CD4-positive, alpha-beta memory T cell (primary cell): ENCODE measurements around the gene CXorf38. TPM values are rescaled to one million over a fixed set of nuclear protein-coding genes. Genes with fewer than 3 reads are reported as not detected.
A peak's percentile ranks its signal among the peaks of the same experiment; 100 is the strongest.
"Not testable (repeated sequence)": the region's sequence is repeated elsewhere in the genome, so short reads cannot be mapped to it uniquely, and the experiment has no call there.

Experiments
- CTCF ChIA-PET: fragments of 350-600 bp; sonication (Branson Sonifier 250); formaldehyde crosslinking; loops from one replicate; lab custom pipeline; 2021; ENCODE audit warnings: inconsistent platforms; ENCODE audit not compliant: partially characterized antibody; lab: Charles Lee
- POLR2A ChIA-PET: fragments of 350-600 bp; sonication (Branson Sonifier 250); formaldehyde crosslinking; loops from one replicate; lab custom pipeline; 2021; ENCODE audit not compliant: partially characterized antibody; lab: Charles Lee
- DNase-seq, 5 donors: peaks; one replicate each; pipeline versions ENCODE4 v3.0.0 to v3.0.0-alpha.2; 2020 to 2022; ENCODE audit warnings: mixed read lengths in 1 of 5
- H3K27ac ChIP-seq: one replicate; pipeline ENCODE4 v1.7.0; 2013; ENCODE audit warnings: low read depth, low read length
- H3K27me3 ChIP-seq: 2 replicates; pipeline ENCODE4 v1.7.0; 2013; ENCODE audit warnings: mild to moderate bottlenecking, low read length, moderate library complexity; ENCODE audit not compliant: insufficient read depth
- H3K36me3 ChIP-seq: 2 replicates; pipeline ENCODE4 v1.7.0; 2013; ENCODE audit warnings: mild to moderate bottlenecking, low read length, moderate library complexity; ENCODE audit not compliant: insufficient read depth
- H3K4me1 ChIP-seq: 2 replicates; pipeline ENCODE4 v1.7.0; 2013; ENCODE audit warnings: mild to moderate bottlenecking, low read length, moderate library complexity; ENCODE audit not compliant: insufficient read depth
- H3K4me3 ChIP-seq, 2 donors: one replicate each; pipeline ENCODE4 v1.7.0; 2013; ENCODE audit warnings: low read length in 2 of 2, mild to moderate bottlenecking in 1 of 2
- H3K9me3 ChIP-seq, 2 donors: one replicate each; pipeline ENCODE4 v1.7.0; 2013; ENCODE audit warnings: low read length in 2 of 2, control low read depth in 1 of 2; ENCODE audit not compliant: control insufficient read depth in 1 of 2
- H3K27ac Mint-ChIP-seq, 7 donors: one replicate each; pipeline ENCODE4 v1.8.0; 2020 to 2021; ENCODE audit warnings: mixed read lengths in 7 of 7, mild to moderate bottlenecking in 6 of 7, inconsistent platforms in 3 of 7, moderate library complexity in 3 of 7
- H3K27me3 Mint-ChIP-seq, 2 donors: one replicate each; pipeline ENCODE4 v1.8.0; 2020 to 2021; ENCODE audit warnings: mixed read lengths in 2 of 2
- H3K36me3 Mint-ChIP-seq, 2 donors: one replicate each; pipeline ENCODE4 v1.8.0; 2020 to 2021; ENCODE audit warnings: mixed read lengths in 2 of 2, inconsistent platforms in 1 of 2, mild to moderate bottlenecking in 1 of 2
- H3K4me1 Mint-ChIP-seq, 4 donors: one replicate each; pipeline ENCODE4 v1.8.0; 2020 to 2021; ENCODE audit warnings: mixed read lengths in 4 of 4, mild to moderate bottlenecking in 1 of 4
- H3K4me3 Mint-ChIP-seq, 8 donors: one replicate each; pipeline ENCODE4 v1.8.0; 2020 to 2021; ENCODE audit warnings: mixed read lengths in 8 of 8, mild to moderate bottlenecking in 7 of 8, moderate library complexity in 6 of 8, inconsistent platforms in 3 of 8
- H3K9me3 Mint-ChIP-seq, 8 donors: one replicate each; pipeline ENCODE4 v1.8.0; 2020 to 2021; ENCODE audit warnings: mixed read lengths in 8 of 8, mild to moderate bottlenecking in 5 of 8, inconsistent platforms in 3 of 8, moderate library complexity in 1 of 8
- intact Hi-C: fragments of 100-400 bp; cut with micrococcal nuclease; formaldehyde crosslinking; loops from one replicate; pipeline ENCODE4 v1.15.1; 2023
- polyA plus RNA-seq, 2 donors: library from polyadenylated mRNA; unstranded; fragments of 300-500 nt; fragmentation: Illumina TruSeq; gene quantifications; one replicate each; pipeline ENCODE4 v1.2.3, GENCODE V29; 2021
- total RNA-seq, 2 experiments: library from RNA; stranded (reverse); gene quantifications; one replicate each; pipeline ENCODE4 v1.2.3, GENCODE V29; 2021

CXorf38 gene
- total and polyA plus RNA-seq, 4 experiments from 2014 or later, result 25.7 to 38.7 (median 27.0) TPM

GRCh38 chrX:40582178-40582577, 65.2 kb downstream of the CXorf38 start:
- DNase-seq, H3K27me3 Mint-ChIP-seq, H3K27ac ChIP-seq, CTCF ChIA-PET, H3K36me3 ChIP-seq, H3K9me3 Mint-ChIP-seq, H3K36me3 Mint-ChIP-seq, H3K9me3 ChIP-seq, H3K27me3 ChIP-seq, H3K4me3 ChIP-seq: not testable (repeated sequence)
- intact Hi-C loops, result loop anchor here (5.0 to 10.0 kb wide), 2 partner anchors 505 to 753 kb away; partner anchors contain the start of genes DDX3X and USP9X
- peak overlapping the region in 3 of 7 donors; percentile 9 to 92 (median 85) for H3K27ac Mint-ChIP-seq
- POLR2A ChIA-PET, result interaction anchor here (1.4 to 2.8 kb wide), 2 partner anchors 7 to 11 kb away, joined by 3 to 12 read pairs; no protein-coding TSS in a partner anchor
- H3K4me1 Mint-ChIP-seq, result peaks cover 17 to 45% (median 30%) of the 10 kb centered on the region in 4 donors
- H3K4me1 ChIP-seq, result peaks cover 21% of the 10 kb centered on the region
- peak overlapping the region in 7 of 8 donors; percentile 10 to 91 (median 86) for H3K4me3 Mint-ChIP-seq

GRCh38 chrX:40581336-40581920, 65.9 kb downstream of the CXorf38 start:
- ChIA-PET POLR2A (interaction anchor here (0.9 to 2.8 kb wide), 5 partner anchors 8 to 70 kb away, joined by 3 to 12 read pairs (median 3); no protein-coding TSS in a partner anchor), CTCF (no interaction called here)
- Mint-ChIP-seq H3K4me3 (peak overlapping the region; percentile 80 to 91 (median 86)), H3K27ac (peak overlapping the region; percentile 85 to 95 (median 90)), H3K27me3 (no peaks in the 10 kb centered on the region), H3K9me3 (no peaks in the 10 kb centered on the region), H3K36me3 (peaks cover 0 to 4% of the 10 kb centered on the region in 2 donors), H3K4me1 (peaks cover 17 to 42% (median 30%) of the 10 kb centered on the region in 4 donors)
- Histone ChIP-seq H3K4me3 (peak overlapping the region; percentile 14 to 82), H3K27ac (peak overlapping the region; percentile 84), H3K27me3 (no peaks in the 10 kb centered on the region), H3K36me3 (no peaks in the 10 kb centered on the region), H3K9me3 (no peaks in the 10 kb centered on the region), H3K4me1 (peaks cover 21% of the 10 kb centered on the region)
- intact Hi-C loops, result loop anchor here (5.0 to 10.0 kb wide), 2 partner anchors 506 to 753 kb away; partner anchors contain the start of genes DDX3X and USP9X
- peak; percentile 27 to 51 (median 43) for DNase-seq

DNA sequence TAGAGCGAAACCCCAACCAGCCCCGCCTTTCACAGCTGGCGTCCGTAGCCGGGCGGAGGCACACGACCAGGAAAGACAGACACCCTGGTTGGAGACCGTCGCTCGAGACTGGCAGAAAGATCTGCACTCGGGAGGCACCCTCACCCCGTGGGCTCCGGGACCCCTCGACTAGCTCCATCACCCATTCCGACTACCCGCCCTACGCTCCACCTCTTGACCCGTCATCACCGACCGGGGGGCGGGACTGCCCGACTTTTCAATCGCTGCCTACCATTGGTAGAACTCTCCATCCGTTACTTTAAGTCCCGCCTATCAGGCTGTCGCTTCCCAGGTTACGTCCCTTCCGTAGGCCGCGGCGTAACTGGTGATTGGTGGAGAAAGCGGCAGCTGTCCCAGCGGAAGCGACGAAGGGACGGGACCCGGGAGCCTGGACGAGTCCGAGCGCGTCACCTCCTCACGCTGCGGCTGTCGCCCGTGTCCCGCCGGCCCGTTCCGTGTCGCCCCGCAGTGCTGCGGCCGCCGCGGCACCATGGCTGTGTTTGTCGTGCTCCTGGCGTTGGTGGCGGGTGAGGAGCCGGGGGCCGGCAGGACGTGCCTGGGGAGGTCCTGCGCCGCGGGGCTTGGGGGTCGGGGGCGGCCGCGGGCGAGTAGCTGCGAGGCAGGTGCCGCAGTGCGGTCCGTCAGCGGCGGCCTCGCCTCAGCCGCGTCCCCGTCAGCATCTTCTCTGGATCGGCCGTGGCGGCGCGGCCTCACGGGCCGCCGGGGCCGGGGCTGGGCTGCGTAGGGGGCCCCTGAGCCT, 66.6 kb downstream of the CXorf38 start, which contains the start of gene ATP6AP2:
ATP6AP2 (plus strand) TSS at position 434 of the 799 bp plus-strand sequence; CDS start at position 530, 96 bp downstream.
- Mint-ChIP-seq H3K4me1 (peaks cover 15 to 35% (median 26%) of the 10 kb centered on the region in 4 donors), H3K27ac (peak within 1 kb of the TSS; percentile 85 to 98 (median 96)), H3K9me3 (no peaks in the 10 kb centered on the region), H3K4me3 (peak within 1 kb of the TSS; percentile 90 to 95 (median 92)), H3K36me3 (peaks cover 0 to 4% of the 10 kb centered on the region in 2 donors), H3K27me3 (no peaks in the 10 kb centered on the region)
- Histone ChIP-seq H3K36me3 (no peaks in the 10 kb centered on the region), H3K4me1 (peaks cover 21% of the 10 kb centered on the region), H3K9me3 (no peaks in the 10 kb centered on the region), H3K27ac (peak within 1 kb of the TSS; percentile 84), H3K27me3 (no peaks in the 10 kb centered on the region), H3K4me3 (peak within 1 kb of the TSS; percentile 61 to 82)
- ChIA-PET CTCF (interaction anchor here (0.5 kb wide), 1 partner anchor 661 kb away, joined by 3 read pairs; no protein-coding TSS in a partner anchor), POLR2A (interaction anchor here (0.9 to 2.8 kb wide), 7 partner anchors 9 to 155 kb away, joined by 3 to 12 read pairs (median 3); partner anchors contain the start of gene CXorf38)
- intact Hi-C loops, result loop anchor here (1.0 to 10.0 kb wide), 4 partner anchors 67 to 754 kb away; partner anchors contain the start of genes CXorf38, DDX3X, MED14 and USP9X
- peak; percentile 85 to 93 (median 90) for DNase-seq

- POLR2A ChIA-PET, result interaction anchor here (1.0 to 2.8 kb wide), 4 partner anchors 10 to 156 kb away, joined by 3 to 12 read pairs (median 3); partner anchors contain the start of gene CXorf38
- Mint-ChIP-seq H3K4me1 (peaks cover 15 to 35% (median 23%) of the 10 kb centered on the region in 4 donors), H3K27me3 (no peaks in the 10 kb centered on the region), H3K9me3 (no peaks in the 10 kb centered on the region), H3K4me3 (peak overlapping the region; percentile 90 to 95 (median 92)), H3K27ac (peak overlapping the region; percentile 85 to 98 (median 96)), H3K36me3 (peaks cover 0 to 4% of the 10 kb centered on the region in 2 donors)
- DNase-seq, result no peak
- intact Hi-C loops, result loop anchor here (1.0 to 10.0 kb wide), 4 partner anchors 67 to 755 kb away; partner anchors contain the start of genes CXorf38, DDX3X, MED14 and USP9X
- Histone ChIP-seq H3K4me1 (peaks cover 21% of the 10 kb centered on the region), H3K36me3 (no peaks in the 10 kb centered on the region), H3K27me3 (no peaks in the 10 kb centered on the region), H3K9me3 (no peaks in the 10 kb centered on the region), H3K27ac (peak overlapping the region; percentile 84), H3K4me3 (peak overlapping the region; percentile 61 to 82)
- CTCF ChIA-PET, result interaction anchor here (0.5 kb wide), 1 partner anchor 662 kb away, joined by 3 read pairs; no protein-coding TSS in a partner anchor
These were observed 67.3 kb downstream of the CXorf38 start for GRCh38 chrX:40579900-40580536.

DNA sequence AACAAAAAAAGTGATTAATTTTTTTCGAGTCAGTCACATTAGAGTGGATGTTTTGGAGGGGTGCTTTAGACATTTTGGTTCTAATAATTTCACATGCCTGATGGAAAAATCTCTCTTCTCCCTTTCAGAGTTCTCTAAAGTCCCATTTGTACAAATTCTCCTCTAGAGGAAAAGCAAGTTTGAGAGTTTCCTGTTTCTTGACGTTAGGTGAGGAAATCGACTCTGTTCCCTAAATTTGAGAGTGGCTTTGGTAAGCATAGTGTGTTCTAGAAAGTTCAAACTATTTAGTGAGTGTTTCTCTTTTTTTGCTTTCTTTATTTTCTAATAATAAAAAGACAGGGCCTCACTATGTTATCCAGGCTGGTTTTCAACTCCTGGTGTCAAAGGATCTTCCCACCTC, 68.2 kb downstream of the CXorf38 start:
- H3K4me3 ChIP-seq, result no peak overlapping the region
- POLR2A ChIA-PET, result interaction anchor here (2.8 kb wide), 1 partner anchor 10 kb away, joined by 12 read pairs; no protein-coding TSS in a partner anchor
- H3K9me3 Mint-ChIP-seq, result no peaks in the 10 kb centered on the region
- H3K4me1 Mint-ChIP-seq, result peaks cover 15 to 35% (median 22%) of the 10 kb centered on the region in 4 donors
- H3K4me3 Mint-ChIP-seq, result no peak overlapping the region
- no peaks in the 10 kb centered on the region for H3K9me3 ChIP-seq
- H3K27me3 Mint-ChIP-seq, result no peaks in the 10 kb centered on the region
- intact Hi-C loops, result no loop called here
- H3K4me1 ChIP-seq, result peaks cover 21% of the 10 kb centered on the region
- no peak overlapping the region for H3K27ac ChIP-seq
- no peaks in the 10 kb centered on the region for H3K36me3 ChIP-seq
- H3K27ac Mint-ChIP-seq, result no peak overlapping the region
- no peaks in the 10 kb centered on the region for H3K27me3 ChIP-seq
- CTCF ChIA-PET, result no interaction called here
- H3K36me3 Mint-ChIP-seq, result peaks cover 0 to 4% of the 10 kb centered on the region in 2 donors
- DNase-seq, result no peak

DNA sequence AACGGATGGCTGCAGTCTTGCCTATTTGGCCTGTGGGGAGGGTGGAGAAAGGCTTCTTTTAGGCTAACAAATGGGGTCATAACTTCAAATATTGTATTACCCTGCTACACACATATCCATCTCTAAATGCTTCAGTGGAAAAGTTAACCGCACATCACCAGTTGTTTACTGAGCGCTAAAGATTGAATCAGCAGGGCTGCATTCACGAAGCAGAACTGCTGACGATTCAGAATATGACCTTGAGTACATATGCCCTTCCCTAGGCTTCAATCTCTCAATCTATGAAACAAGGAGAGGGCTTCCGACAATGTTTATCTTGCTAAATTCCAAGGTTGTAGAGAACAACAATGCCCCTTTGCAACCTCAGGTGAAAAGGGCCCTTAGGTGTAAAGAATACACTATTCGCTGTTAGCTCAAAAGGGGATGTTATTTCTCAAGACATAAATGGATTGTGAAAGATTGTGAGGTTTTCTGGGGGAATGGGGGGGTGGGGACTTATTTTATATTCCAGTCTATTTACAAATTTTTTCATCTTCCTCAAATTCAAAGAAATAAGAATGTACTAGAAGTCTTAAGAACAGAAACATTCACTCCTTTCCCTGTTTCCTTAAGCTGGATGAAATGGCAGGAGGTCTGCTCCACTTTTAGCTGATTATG, 69.2 kb downstream of the CXorf38 start:
- no peaks in the 10 kb centered on the region for H3K27me3 Mint-ChIP-seq
- H3K4me3 Mint-ChIP-seq, result no peak overlapping the region
- peaks cover 0 to 4% of the 10 kb centered on the region in 2 donors for H3K36me3 Mint-ChIP-seq
- peaks cover 10 to 28% (median 17%) of the 10 kb centered on the region in 4 donors for H3K4me1 Mint-ChIP-seq
- H3K27me3 ChIP-seq, result no peaks in the 10 kb centered on the region
- ChIA-PET POLR2A (no interaction called here), CTCF (no interaction called here)
- H3K27ac Mint-ChIP-seq, result no peak overlapping the region
- H3K9me3 ChIP-seq, result no peaks in the 10 kb centered on the region
- no peaks in the 10 kb centered on the region for H3K36me3 ChIP-seq
- intact Hi-C loops, result no loop called here
- peaks cover 21% of the 10 kb centered on the region for H3K4me1 ChIP-seq
- DNase-seq, result no peak
- H3K4me3 ChIP-seq, result no peak overlapping the region
- no peak overlapping the region for H3K27ac ChIP-seq
- peaks cover 0 to 2% (median 0%) of the 10 kb centered on the region in 8 donors for H3K9me3 Mint-ChIP-seq
